Endothelial cell of umbilical vein (primary cell): ENCODE measurements around the gene SIGLEC9.

Source experiments
- EZH2 ChIP-seq: IDR thresholded peaks from 2 replicates; pipeline ENCODE4 v1.6.1; 2012; ENCODE audit warnings: borderline replicate concordance, low read depth, mild to moderate bottlenecking, moderate library complexity, low read length, inconsistent platforms; ENCODE audit not compliant: severe bottlenecking
- POLR2A ChIP-seq: IDR thresholded peaks from 2 replicates; pipeline ENCODE4 v1.6.1; 2012; ENCODE audit warnings: low read depth, mild to moderate bottlenecking, control low read depth, low read length

DNA sequence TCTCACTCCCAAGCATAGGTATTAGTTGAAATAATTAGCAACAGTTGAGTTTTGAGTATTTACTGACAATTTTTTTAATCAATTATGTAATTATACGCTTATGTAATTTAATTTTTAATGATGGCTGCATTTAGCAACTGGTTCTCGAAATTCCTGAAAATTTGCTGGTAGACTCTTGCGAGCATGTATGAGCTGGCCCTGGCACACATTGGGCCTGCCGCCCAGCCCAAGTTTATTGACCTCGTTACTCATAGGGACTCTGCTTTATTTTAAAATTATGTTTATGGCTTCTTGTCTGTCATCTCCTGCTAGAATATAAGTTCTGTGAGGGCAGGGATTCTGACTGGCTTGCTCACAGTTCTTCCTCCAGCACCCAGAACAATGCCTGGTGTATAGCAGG lies 48.7 kb upstream of the SIGLEC9 start:
- TF ChIP-seq EZH2 (no peak), POLR2A (no peak)
